Mucosa of descending colon (tissue), 3 donors: ENCODE data around the gene PUS7. TPM values are rescaled to one million over a fixed set of nuclear protein-coding genes. Genes with fewer than 3 reads are reported as not detected.
A peak's percentile ranks its signal among the peaks of the same experiment; 100 is the strongest.
"Not testable (repeated sequence)": the region's sequence is repeated elsewhere in the genome, so short reads cannot be mapped to it uniquely, and the experiment has no call there.

Source experiments
- ATAC-seq: fragments of 200-7000 bp; cut with Tn5 transposase; one replicate; pipeline ENCODE4 v1.9.1; 2020; ENCODE audit warnings: mild to moderate bottlenecking, moderate library complexity
- DNase-seq, 3 donors: peaks; one replicate each; pipeline ENCODE4 v3.0.0-alpha.2; 2020
- H3K36me3 ChIP-seq: fragments of 200-600 bp; one replicate; pipeline ENCODE4 v1.8.0; 2021; ENCODE audit warnings: low read depth, mild to moderate bottlenecking
- H3K4me1 ChIP-seq: fragments of 200-600 bp; one replicate; pipeline ENCODE4 v1.8.0; 2021; ENCODE audit warnings: low read depth, mild to moderate bottlenecking
- H3K4me3 ChIP-seq: fragments of 200-600 bp; one replicate; pipeline ENCODE4 v1.8.0; 2021; ENCODE audit warnings: mild to moderate bottlenecking
- H3K9me3 ChIP-seq: fragments of 200-600 bp; one replicate; pipeline ENCODE4 v1.8.0; 2021; ENCODE audit warnings: mild to moderate bottlenecking
- intact Hi-C, 2 donors: fragments of 100-400 bp; cut with DNase I in 1 of 2; cut with micrococcal nuclease in 1 of 2; formaldehyde crosslinking; loops; one replicate each; pipeline versions ENCODE4 v1.11.0 to v1.11.1; 2022; cut with DNase I, micrococcal nuclease
- total RNA-seq, 3 donors: library from RNA; stranded (reverse); fragmentation: NEBNext Ultra II Directional in 2 of 3; extraction: Animal tissue kit (Norgen Biotek cat#: 25700) in 2 of 3; gene quantifications; one replicate each; pipeline versions ENCODE4 v1.2.1 to v1.2.4, GENCODE V29; 2021 to 2023
- TF ChIP-seq, protein P1 (sequence below): fragments of 200-600 bp; IDR thresholded peaks from one replicate; pipeline ENCODE4 v1.8.0; 2022; ENCODE audit warnings: antibody characterized with exemption, mild to moderate bottlenecking
- donor health status: DM: no; HTN: no; CAD: no; lungs with moderate emphysema.
- donor health status: DM: no; HTN: no; CAD: no.
- donor health status: DM: no; HTN: yes; CAD: no.

The PUS7 gene
- total RNA-seq, 3 donors from 2014 or later = 8.2 to 8.7 (median 8.3) TPM

DNA sequence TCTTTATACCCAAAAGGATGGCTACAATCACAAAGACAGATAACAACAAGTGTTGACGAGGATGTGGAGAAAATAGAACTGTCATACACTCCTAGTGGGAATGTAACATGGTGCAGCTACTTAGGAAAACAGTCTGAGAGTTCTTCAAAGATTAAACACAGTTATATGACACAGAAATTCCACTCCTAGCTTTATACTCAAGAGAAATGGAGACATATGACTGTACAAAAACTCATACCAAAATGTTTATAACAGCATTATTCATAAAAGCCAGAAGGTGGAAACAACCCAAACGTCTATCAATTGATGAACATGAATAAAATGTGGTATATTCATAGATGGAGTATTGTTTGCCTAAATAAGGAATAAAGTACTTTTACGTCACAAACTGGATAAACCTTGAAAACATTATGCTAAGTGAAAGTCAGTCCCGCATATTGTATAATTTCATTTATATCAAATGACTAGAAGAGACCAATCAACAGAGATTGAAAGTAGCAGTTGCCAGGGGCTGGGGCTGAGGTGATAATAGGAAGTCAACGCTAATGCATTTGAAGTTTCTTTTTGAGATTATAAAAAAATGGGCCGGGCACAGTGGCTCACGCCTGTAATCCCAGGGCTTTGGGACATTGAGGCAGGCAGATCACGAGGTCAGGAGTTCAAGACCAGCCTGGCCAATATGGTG is 71.8 kb downstream of the PUS7 start:
- intact Hi-C loops = no loop called here
- H3K9me3 ChIP-seq = no peaks in the 10 kb centered on the region
- no peak for DNase-seq
- no peaks in the 10 kb centered on the region for H3K36me3 ChIP-seq
- H3K4me3 ChIP-seq = no peak overlapping the region
- no peak for ATAC-seq
- no peaks in the 10 kb centered on the region for H3K4me1 ChIP-seq
- TF ChIP-seq, protein P1, sequence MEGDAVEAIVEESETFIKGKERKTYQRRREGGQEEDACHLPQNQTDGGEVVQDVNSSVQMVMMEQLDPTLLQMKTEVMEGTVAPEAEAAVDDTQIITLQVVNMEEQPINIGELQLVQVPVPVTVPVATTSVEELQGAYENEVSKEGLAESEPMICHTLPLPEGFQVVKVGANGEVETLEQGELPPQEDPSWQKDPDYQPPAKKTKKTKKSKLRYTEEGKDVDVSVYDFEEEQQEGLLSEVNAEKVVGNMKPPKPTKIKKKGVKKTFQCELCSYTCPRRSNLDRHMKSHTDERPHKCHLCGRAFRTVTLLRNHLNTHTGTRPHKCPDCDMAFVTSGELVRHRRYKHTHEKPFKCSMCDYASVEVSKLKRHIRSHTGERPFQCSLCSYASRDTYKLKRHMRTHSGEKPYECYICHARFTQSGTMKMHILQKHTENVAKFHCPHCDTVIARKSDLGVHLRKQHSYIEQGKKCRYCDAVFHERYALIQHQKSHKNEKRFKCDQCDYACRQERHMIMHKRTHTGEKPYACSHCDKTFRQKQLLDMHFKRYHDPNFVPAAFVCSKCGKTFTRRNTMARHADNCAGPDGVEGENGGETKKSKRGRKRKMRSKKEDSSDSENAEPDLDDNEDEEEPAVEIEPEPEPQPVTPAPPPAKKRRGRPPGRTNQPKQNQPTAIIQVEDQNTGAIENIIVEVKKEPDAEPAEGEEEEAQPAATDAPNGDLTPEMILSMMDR = no peak

DNA sequence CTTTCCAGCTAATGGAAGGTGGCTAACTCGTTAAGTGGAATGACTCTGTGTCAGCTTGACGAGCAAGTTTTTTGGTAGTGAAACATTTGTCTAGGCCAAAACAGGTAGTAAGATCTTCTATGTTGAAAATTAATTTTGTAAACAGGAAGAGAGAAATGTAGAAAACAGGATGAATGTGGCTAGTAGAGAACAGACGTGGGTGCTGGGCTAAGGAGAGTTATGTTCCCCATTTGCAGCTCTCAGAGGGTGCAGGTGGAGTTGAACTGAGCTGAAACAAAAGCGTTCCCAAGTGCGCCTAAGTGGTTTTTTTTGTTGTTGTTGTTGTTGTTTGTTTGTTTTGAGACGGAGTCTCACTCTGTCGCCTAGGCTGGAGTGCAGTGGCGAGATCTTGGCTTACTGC is 73.9 kb downstream of the PUS7 start:
- intact Hi-C loops = no loop called here
- no peak overlapping the region for H3K4me3 ChIP-seq
- no peaks in the 10 kb centered on the region for H3K36me3 ChIP-seq
- H3K4me1 ChIP-seq = no peaks in the 10 kb centered on the region
- no peaks in the 10 kb centered on the region for H3K9me3 ChIP-seq
- no peak for DNase-seq
- peak; percentile 75 for ATAC-seq
- TF ChIP-seq, protein P1 = no peak

DNA sequence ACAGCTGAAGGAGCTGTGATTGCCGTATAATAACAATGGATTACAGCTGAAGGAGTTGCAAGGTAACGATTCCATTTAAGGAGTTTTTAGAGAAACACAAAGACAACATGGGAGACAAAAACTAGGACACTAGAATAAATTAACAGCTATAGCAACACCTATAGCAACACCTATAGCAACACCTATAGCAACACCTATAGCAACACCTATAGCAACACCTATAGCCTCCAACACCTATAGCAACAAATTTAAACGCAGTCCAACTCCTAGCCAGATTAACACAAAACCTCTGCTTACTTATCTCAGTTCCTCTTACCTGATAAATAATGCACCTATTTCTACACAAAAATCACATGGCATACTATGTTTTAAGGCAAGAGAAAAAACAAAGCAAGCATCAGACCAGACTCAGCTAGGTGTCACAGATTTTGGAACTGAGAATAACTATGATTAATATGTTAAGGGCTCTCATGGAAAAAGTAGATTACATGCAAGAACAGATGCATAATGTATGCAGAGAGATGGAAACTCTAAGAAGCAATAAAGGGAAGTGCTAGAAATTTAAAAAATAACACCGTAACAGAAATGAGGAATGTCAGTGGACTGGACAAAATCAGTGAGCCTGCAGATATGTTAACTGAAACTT is 77.6 kb downstream of the PUS7 start:
- H3K4me1 ChIP-seq = no peaks in the 10 kb centered on the region
- no peak for ATAC-seq
- no peaks in the 10 kb centered on the region for H3K36me3 ChIP-seq

DNA sequence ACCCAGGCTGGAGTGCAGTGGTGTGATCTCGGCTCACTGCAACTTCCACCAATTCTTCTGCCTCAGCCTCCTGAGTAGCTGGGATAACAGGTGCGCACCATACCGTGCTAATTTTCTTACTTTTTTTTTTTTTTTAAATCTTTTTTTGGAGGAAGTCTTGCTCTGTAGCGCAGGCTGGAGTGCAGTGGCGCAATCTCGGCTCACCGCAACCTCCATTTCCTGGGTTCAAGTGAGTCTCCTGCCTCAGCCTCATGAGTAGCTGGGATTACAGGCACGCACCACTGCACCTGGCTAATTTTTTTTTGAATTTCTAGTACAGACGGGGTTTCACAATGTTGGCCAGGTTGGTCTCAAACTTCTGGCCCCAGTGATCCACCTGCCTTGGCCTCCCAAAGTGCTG is 79.9 kb downstream of the PUS7 start:
- DNase-seq, H3K4me1 ChIP-seq, ATAC-seq, H3K4me3 ChIP-seq, H3K36me3 ChIP-seq, intact Hi-C loops, H3K9me3 ChIP-seq: not testable (repeated sequence)

More for the DNA sequence above, 77.6 kb downstream of the PUS7 start:
- no peak overlapping the region for H3K4me3 ChIP-seq
- no peaks in the 10 kb centered on the region for H3K9me3 ChIP-seq
- no peak for DNase-seq
- TF ChIP-seq, protein P1 = no peak
- intact Hi-C loops = no loop called here

DNA sequence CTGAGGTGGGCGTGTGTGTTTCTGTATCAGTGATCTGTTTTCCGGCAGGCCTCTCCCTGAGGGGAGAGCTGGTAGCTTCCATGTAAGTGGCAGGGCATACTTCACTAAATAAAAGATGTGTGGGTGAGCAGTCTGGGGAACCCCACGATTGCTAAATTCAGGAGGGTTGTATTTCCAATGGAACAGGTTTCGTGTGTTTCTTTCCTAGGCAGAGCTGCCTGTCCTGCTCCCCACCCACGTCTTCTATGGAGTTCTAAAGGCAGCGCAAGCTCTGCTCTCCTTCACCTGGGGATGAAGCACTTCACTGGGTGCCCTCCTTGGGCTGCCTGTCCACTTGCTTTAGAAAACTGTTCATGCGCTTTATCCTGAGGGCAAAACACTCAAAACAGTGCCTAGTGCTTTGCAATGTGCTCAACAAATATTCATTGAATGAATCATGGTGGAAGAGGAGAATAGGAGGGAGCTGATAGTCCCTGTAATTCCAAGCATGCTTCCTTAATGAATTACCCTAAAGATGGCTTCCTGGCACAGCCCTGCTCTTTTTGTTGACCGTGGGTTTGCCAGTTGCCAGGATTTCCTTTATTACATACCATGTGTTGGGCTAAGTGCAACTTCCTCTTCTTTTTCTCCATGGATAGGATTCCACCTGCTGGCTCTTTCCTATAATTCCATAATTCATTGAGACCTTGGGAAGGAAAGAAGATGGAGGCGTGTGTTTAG is 82.7 kb downstream of the PUS7 start:
- Histone ChIP-seq H3K4me1 (no peaks in the 10 kb centered on the region), H3K4me3 (no peak overlapping the region), H3K9me3 (no peaks in the 10 kb centered on the region), H3K36me3 (no peaks in the 10 kb centered on the region)
- intact Hi-C loops = no loop called here
- ATAC-seq = peak; percentile 99
- TF ChIP-seq, protein P1 = no peak
- peak in 1 of 3 donors; percentile 65 for DNase-seq

DNA sequence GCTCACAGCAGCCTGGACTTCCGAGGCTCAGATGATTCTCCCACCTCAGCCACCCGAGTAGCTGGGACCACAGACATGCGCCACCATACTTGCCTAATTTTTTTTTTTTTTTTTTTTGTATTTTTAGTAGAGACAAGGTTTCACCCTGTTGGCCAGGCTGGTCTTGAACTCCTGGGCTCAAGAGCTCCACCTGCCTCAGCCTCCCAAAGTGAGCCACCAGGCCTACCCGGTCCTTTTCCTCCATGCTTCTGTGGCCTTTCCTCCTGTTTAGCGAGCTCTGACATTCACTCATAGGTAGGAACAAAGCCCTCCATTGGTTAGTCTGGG is 83.3 kb downstream of the PUS7 start:
- intact Hi-C loops = no loop called here
- ATAC-seq (no peak), DNase-seq (no peak)
- Histone ChIP-seq H3K4me1 (no peaks in the 10 kb centered on the region), H3K9me3 (no peaks in the 10 kb centered on the region), H3K36me3 (no peaks in the 10 kb centered on the region), H3K4me3 (no peak overlapping the region)
- TF ChIP-seq, protein P1 = no peak
